Measurements from ENCODE around the gene PMFBP1. TPM values are rescaled to one million over a fixed set of nuclear protein-coding genes. Genes with fewer than 3 reads are reported as not detected.

Gene PMFBP1
- total and polyA plus RNA-seq, 2 donors (not counting 1 experiment from before 2014, with no cell fraction given) = 1.2 to 9.5 TPM

GRCh38 chr16:72220875-72221629 lies 49.1 kb upstream of the PMFBP1 start:
- H2AFZ ChIP-seq (ENCODE audit: insufficient read depth, low read depth, low read length, poor library complexity, severe bottlenecking) = no peak overlapping the region
- H3K4me3 Mint-ChIP-seq = no peak overlapping the region
- no peak overlapping the region for H3K27ac Mint-ChIP-seq
- DNase-seq (no peak), ATAC-seq (ENCODE audit: low read depth) (no peak)
- POLR2A ChIA-PET = no interaction called here
- H3K4me3 ChIP-seq (ENCODE audit: control extremely low read depth in 1 of 5, extremely low read depth in 1 of 5, insufficient read depth in 1 of 5, low read depth in 2 of 5, low read length in 4 of 5) = no peak overlapping the region
- H3K4me1 ChIP-seq (ENCODE audit: control insufficient read depth in 2 of 2, insufficient read depth in 2 of 2, low read length in 2 of 2) = no peaks in the 10 kb centered on the region
- no peaks in the 10 kb centered on the region for H4K20me1 ChIP-seq (ENCODE audit: control insufficient read depth, insufficient read depth, low read length, poor library complexity, severe bottlenecking)
- no peak overlapping the region for H3K9ac ChIP-seq (ENCODE audit: low read length)
- H3K27ac ChIP-seq (ENCODE audit: low read length in 2 of 2) = no peak overlapping the region
- TF ChIP-seq EZH2 (IDR thresholded peaks at IDR 0.05; ENCODE audit: borderline replicate concordance, insufficient read depth, low read depth, low read length, poor library complexity, severe bottlenecking) (no peak), CTCF (IDR thresholded peaks at IDR 0.05) (no peak)
- CTCF ChIA-PET = no interaction called here
- no peaks in the 10 kb centered on the region for H3K9me3 ChIP-seq (ENCODE audit: control extremely low read depth in 1 of 3, control insufficient read depth in 2 of 3, insufficient read depth in 1 of 3, low read length in 2 of 3)
- H3K36me3 ChIP-seq (replicated peaks in 1 of 2; ENCODE audit: control extremely low read depth in 1 of 2, control insufficient read depth in 1 of 2, extremely low read depth in 1 of 2, insufficient read depth in 2 of 2, low read length in 1 of 2) = no peaks in the 10 kb centered on the region
- H3K4me1 Mint-ChIP-seq = no peaks in the 10 kb centered on the region
- intact Hi-C loops (cut with micrococcal nuclease) = no loop called here
- H3K9me3 Mint-ChIP-seq (ENCODE audit: insufficient read depth) = no peaks in the 10 kb centered on the region
- no peaks in the 10 kb centered on the region for H3K27me3 Mint-ChIP-seq
- H3K27me3 ChIP-seq (replicated peaks in 1 of 4; ENCODE audit: control extremely low read depth in 1 of 4, control insufficient read depth in 3 of 4, insufficient read depth in 4 of 4, low read length in 3 of 4) = no peaks in the 10 kb centered on the region
- H3K4me2 ChIP-seq (replicated peaks; ENCODE audit: low read depth, low read length, poor library complexity, severe bottlenecking) = no peak overlapping the region
- H3K79me2 ChIP-seq (ENCODE audit: control insufficient read depth, insufficient read depth, low read length) = no peaks in the 10 kb centered on the region
- 100% methylated on average over 1 of the region's 10 CpGs for WGBS (ENCODE audit: insufficient coverage)

DNA sequence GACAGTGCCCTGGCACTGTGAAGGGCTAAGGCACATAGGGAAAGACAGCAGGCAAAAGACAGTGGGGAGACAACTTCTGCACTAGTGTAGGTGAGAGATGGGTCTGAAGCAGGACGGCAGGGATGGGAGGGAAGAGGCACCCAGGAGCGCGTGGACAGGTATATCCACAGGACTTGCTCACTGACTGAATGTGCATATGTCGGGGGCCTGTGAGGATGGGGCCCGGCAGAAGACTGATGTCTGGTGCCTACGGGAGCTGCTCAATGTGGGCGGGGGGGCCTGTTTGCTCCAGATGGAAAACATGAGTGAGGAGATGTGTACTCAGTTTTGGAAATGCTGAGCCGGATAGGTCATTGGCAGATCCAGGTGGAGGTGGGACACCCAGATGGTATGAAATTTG lies 47.3 kb upstream of the PMFBP1 start:
- ChIA-PET CTCF (no interaction called here), POLR2A (no interaction called here)
- DNase-seq (no peak), ATAC-seq (ENCODE audit: low read depth) (no peak)
- TF ChIP-seq CTCF (IDR thresholded peaks at IDR 0.05) = no peak
- no peak for TF ChIP-seq EZH2 (IDR thresholded peaks at IDR 0.05; ENCODE audit: borderline replicate concordance, insufficient read depth, low read depth, low read length, poor library complexity, severe bottlenecking)
- Histone ChIP-seq H3K27me3 (replicated peaks in 1 of 4; ENCODE audit: control extremely low read depth in 1 of 4, control insufficient read depth in 3 of 4, insufficient read depth in 4 of 4, low read length in 3 of 4) (no peaks in the 10 kb centered on the region), H3K4me1 (ENCODE audit: control insufficient read depth in 2 of 2, insufficient read depth in 2 of 2, low read length in 2 of 2) (no peaks in the 10 kb centered on the region), H2AFZ (ENCODE audit: insufficient read depth, low read depth, low read length, poor library complexity, severe bottlenecking) (no peak overlapping the region), H3K4me2 (replicated peaks; ENCODE audit: low read depth, low read length, poor library complexity, severe bottlenecking) (no peak overlapping the region), H4K20me1 (ENCODE audit: control insufficient read depth, insufficient read depth, low read length, poor library complexity, severe bottlenecking) (no peaks in the 10 kb centered on the region), H3K79me2 (ENCODE audit: control insufficient read depth, insufficient read depth, low read length) (no peaks in the 10 kb centered on the region), H3K9ac (ENCODE audit: low read length) (no peak overlapping the region), H3K4me3 (ENCODE audit: control extremely low read depth in 1 of 5, extremely low read depth in 1 of 5, insufficient read depth in 1 of 5, low read depth in 2 of 5, low read length in 4 of 5) (no peak overlapping the region), H3K27ac (ENCODE audit: low read length in 2 of 2) (no peak overlapping the region), H3K9me3 (ENCODE audit: control extremely low read depth in 1 of 3, control insufficient read depth in 2 of 3, insufficient read depth in 1 of 3, low read length in 2 of 3) (peaks cover 2 to 4% (median 2%) of the 10 kb centered on the region in 3 donors), H3K36me3 (replicated peaks in 1 of 2; ENCODE audit: control extremely low read depth in 1 of 2, control insufficient read depth in 1 of 2, extremely low read depth in 1 of 2, insufficient read depth in 2 of 2, low read length in 1 of 2) (no peaks in the 10 kb centered on the region)
- 97% methylated on average over 8 of the region's 8 CpGs for WGBS (ENCODE audit: insufficient coverage)
- no peak overlapping the region for H3K4me3 Mint-ChIP-seq
- H3K27ac Mint-ChIP-seq = no peak overlapping the region
- no peaks in the 10 kb centered on the region for H3K4me1 Mint-ChIP-seq
- intact Hi-C loops (cut with micrococcal nuclease) = no loop called here
- H3K27me3 Mint-ChIP-seq = no peaks in the 10 kb centered on the region
- peaks cover 11% of the 10 kb centered on the region for H3K9me3 Mint-ChIP-seq (ENCODE audit: insufficient read depth)
